ENCODE results near the gene SLC4A5.
A peak's percentile ranks its signal among the peaks of the same experiment; 100 is the strongest.

Gene SLC4A5

GRCh38 chr2:74381751-74382150 is 38.5 kb upstream of the SLC4A5 start:
- ChIA-PET POLR2A (interaction anchor here (2.2 kb wide), 1 partner anchor 10 kb away, joined by 10 read pairs; no protein-coding TSS in a partner anchor), CTCF (interaction anchor here (1.0 to 2.4 kb wide), 3 partner anchors 10 to 47 kb away, joined by 7 to 14 read pairs (median 8); no protein-coding TSS in a partner anchor)
- TF ChIP-seq ZNF701 (tag by site-specific recombination; IDR thresholded peaks at IDR 0.05) (no peak), ZNF433 (tag by site-specific recombination; IDR thresholded peaks at IDR 0.05; ENCODE audit: low read depth) (no peak), ZNF394 (tag by site-specific recombination; IDR thresholded peaks at IDR 0.05; ENCODE audit: borderline replicate concordance) (no peak), ZNF112 (tag by site-specific recombination; IDR thresholded peaks at IDR 0.05) (no peak), BCL11A (tag by site-specific recombination; IDR thresholded peaks at IDR 0.05; ENCODE audit: low read depth) (no peak), ZSCAN16 (tag by site-specific recombination; IDR thresholded peaks at IDR 0.05) (no peak), ZNF76 (tag by site-specific recombination; IDR thresholded peaks at IDR 0.05; ENCODE audit: borderline replicate concordance, low read depth) (no peak), ZNF473 (tag by site-specific recombination; IDR thresholded peaks at IDR 0.05) (no peak), HOXC10 (CRISPR knock-in tag; IDR thresholded peaks at IDR 0.05) (no peak), ZNF580 (tag by site-specific recombination; IDR thresholded peaks at IDR 0.05) (no peak), ZNF830 (tag by site-specific recombination; IDR thresholded peaks at IDR 0.05; ENCODE audit: low read depth) (no peak), KLF9 (tag by site-specific recombination; IDR thresholded peaks at IDR 0.05; ENCODE audit: low read depth) (no peak), ZNF366 (tag by site-specific recombination; conservative IDR thresholded peaks at IDR 0.05) (no peak), REPIN1 (tag by site-specific recombination; IDR thresholded peaks at IDR 0.05; ENCODE audit: low read depth) (no peak)
- TF ChIP-seq, protein P1, sequence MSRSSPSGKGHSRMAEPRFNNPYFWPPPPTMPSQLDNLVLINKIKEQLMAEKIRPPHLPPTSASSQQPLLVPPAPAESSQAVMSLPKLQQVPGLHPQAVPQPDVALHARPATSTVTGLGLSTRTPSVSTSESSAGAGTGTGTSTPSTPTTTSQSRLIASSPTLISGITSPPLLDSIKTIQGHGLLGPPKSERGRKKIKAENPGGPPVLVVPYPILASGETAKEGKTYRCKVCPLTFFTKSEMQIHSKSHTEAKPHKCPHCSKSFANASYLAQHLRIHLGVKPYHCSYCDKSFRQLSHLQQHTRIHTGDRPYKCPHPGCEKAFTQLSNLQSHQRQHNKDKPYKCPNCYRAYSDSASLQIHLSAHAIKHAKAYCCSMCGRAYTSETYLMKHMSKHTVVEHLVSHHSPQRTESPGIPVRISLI (tag by site-specific recombination; IDR thresholded peaks at IDR 0.05): no peak
- TF ChIP-seq, protein P2, sequence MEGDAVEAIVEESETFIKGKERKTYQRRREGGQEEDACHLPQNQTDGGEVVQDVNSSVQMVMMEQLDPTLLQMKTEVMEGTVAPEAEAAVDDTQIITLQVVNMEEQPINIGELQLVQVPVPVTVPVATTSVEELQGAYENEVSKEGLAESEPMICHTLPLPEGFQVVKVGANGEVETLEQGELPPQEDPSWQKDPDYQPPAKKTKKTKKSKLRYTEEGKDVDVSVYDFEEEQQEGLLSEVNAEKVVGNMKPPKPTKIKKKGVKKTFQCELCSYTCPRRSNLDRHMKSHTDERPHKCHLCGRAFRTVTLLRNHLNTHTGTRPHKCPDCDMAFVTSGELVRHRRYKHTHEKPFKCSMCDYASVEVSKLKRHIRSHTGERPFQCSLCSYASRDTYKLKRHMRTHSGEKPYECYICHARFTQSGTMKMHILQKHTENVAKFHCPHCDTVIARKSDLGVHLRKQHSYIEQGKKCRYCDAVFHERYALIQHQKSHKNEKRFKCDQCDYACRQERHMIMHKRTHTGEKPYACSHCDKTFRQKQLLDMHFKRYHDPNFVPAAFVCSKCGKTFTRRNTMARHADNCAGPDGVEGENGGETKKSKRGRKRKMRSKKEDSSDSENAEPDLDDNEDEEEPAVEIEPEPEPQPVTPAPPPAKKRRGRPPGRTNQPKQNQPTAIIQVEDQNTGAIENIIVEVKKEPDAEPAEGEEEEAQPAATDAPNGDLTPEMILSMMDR (tag by site-specific recombination; IDR thresholded peaks at IDR 0.05): no peak
- TF ChIP-seq, protein P3, sequence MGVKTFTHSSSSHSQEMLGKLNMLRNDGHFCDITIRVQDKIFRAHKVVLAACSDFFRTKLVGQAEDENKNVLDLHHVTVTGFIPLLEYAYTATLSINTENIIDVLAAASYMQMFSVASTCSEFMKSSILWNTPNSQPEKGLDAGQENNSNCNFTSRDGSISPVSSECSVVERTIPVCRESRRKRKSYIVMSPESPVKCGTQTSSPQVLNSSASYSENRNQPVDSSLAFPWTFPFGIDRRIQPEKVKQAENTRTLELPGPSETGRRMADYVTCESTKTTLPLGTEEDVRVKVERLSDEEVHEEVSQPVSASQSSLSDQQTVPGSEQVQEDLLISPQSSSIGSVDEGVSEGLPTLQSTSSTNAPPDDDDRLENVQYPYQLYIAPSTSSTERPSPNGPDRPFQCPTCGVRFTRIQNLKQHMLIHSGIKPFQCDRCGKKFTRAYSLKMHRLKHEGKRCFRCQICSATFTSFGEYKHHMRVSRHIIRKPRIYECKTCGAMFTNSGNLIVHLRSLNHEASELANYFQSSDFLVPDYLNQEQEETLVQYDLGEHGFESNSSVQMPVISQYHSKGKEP (tag by site-specific recombination; IDR thresholded peaks at IDR 0.05): no peak
- Histone ChIP-seq H3K27ac (ENCODE audit: extremely low read depth, low read depth, low read length) (no peak overlapping the region), H3K4me3 (ENCODE audit: low read depth, low read length) (no peak overlapping the region), H3K9me3 (ENCODE audit: control insufficient read depth, insufficient read depth, low read depth, low read length) (no peaks in the 10 kb centered on the region), H3K4me1 (ENCODE audit: control insufficient read depth, insufficient read depth, low read length) (peaks cover 6% of the 10 kb centered on the region), H3K36me3 (ENCODE audit: control insufficient read depth in 2 of 2, insufficient read depth in 1 of 2, low read length in 2 of 2) (peaks cover 0 to 43% of the 10 kb centered on the region in 2 experiments; a peak in 1 of 3 replicates)

DNA sequence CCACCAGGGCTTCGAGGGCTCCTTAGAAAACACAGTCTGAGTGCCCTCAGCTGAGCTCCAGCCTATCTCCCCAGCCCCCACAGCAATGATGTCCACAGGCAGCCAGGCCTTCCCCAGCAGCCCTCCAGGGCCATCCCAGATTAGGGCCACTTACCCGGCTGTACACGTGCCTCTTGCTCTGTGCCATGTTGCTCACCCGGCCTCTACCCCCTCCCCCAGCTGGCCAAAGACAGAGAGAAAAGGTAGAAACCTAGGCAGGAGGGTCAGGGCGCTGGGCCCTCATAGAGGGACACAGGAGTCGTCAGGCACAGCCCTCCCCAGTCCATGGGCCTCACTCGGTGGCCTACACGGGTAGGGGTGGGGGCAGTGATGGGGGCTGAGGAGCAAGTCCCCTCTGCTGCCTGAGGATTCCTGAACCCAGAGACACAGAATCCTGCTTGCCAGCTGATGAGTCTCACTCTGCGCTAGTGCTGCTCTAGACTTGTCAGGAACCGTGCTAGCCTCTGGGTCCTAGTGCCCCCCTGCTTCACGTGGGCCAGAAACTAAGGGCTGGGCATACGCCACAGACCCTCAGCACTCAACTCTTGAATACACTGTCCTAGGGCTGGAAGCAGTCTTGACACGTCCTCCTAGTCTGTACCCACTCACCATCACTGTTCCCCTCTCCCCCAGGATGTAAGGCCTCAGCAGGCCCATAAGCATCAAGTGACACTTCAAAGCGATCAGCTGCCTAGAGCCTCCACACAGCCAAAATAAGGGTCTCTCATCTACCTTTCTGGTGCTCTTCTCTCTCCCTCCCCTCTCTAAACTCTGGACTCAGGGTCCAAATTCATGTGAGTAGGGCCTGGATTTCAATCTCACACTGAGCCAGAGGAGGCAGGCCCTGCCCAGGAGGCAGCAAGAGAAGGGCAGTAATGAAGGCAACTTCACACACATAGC is 36.9 kb upstream of the SLC4A5 start, which contains the start of gene DCTN1:
Gene DCTN1, minus strand, starts transcription at position 461 of the 939 bp plus-strand sequence. Its CDS starts 274 bp downstream, at position 187.
- peaks cover 0 to 42% of the 10 kb centered on the region in 2 experiments; a peak in 1 of 3 replicates for H3K36me3 ChIP-seq (ENCODE audit: control insufficient read depth in 2 of 2, insufficient read depth in 1 of 2, low read length in 2 of 2)
- H3K27ac ChIP-seq (ENCODE audit: extremely low read depth, low read depth, low read length): 0 out of 2 replicates have a peak within 1 kb of the TSS, but pooled peaks have one; percentile 28
- ChIA-PET POLR2A (interaction anchor here (0.6 to 1.7 kb wide), 4 partner anchors 9 to 1255 kb away, joined by 3 to 8 read pairs (median 4); no protein-coding TSS in a partner anchor), CTCF (interaction anchor here (0.6 to 1.2 kb wide), 4 partner anchors 28 to 540 kb away, joined by 3 to 7 read pairs (median 5); no protein-coding TSS in a partner anchor)
- peak within 1 kb of the TSS; percentile 36 for H3K4me3 ChIP-seq (ENCODE audit: low read depth, low read length)
- peaks cover 6% of the 10 kb centered on the region for H3K4me1 ChIP-seq (ENCODE audit: control insufficient read depth, insufficient read depth, low read length)
- no peaks in the 10 kb centered on the region for H3K9me3 ChIP-seq (ENCODE audit: control insufficient read depth, insufficient read depth, low read depth, low read length)
- no peak for TF ChIP-seq ZNF670 (tag by site-specific recombination; IDR thresholded peaks at IDR 0.05; ENCODE audit: low read depth)
- TF ChIP-seq KLF16 (tag by site-specific recombination; IDR thresholded peaks at IDR 0.05): peak; percentile 57; the same call in 1 of the 2 replicates
- peak; percentile 64 for TF ChIP-seq SCRT2 (tag by site-specific recombination; IDR thresholded peaks at IDR 0.05)
- TF ChIP-seq ZNF48 (tag by site-specific recombination; IDR thresholded peaks at IDR 0.05): no peak
- TF ChIP-seq, protein P4, sequence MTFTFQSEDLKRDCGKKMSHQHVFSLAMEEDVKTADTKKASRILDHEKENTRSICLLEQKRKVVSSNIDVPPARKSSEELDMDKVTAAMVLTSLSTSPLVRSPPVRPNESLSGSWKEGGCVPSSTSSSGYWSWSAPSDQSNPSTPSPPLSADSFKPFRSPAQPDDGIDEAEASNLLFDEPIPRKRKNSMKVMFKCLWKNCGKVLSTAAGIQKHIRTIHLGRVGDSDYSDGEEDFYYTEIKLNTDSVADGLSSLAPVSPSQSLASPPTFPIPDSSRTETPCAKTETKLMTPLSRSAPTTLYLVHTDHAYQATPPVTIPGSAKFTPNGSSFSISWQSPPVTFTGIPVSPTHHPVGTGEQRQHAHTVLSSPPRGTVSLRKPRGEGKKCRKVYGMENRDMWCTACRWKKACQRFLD (tag by site-specific recombination; IDR thresholded peaks at IDR 0.05): no peak
- TF ChIP-seq ZNF404 (tag by site-specific recombination; IDR thresholded peaks at IDR 0.05): no peak
- no peak for TF ChIP-seq ZNF114 (tag by site-specific recombination; IDR thresholded peaks at IDR 0.05)
- no peak for TF ChIP-seq ZBTB1 (tag by site-specific recombination; IDR thresholded peaks at IDR 0.05)
- TF ChIP-seq ZNF561 (tag by site-specific recombination; IDR thresholded peaks at IDR 0.05; ENCODE audit: borderline replicate concordance): no peak
- TF ChIP-seq FEZF1 (tag by site-specific recombination; IDR thresholded peaks at IDR 0.05): no peak
- no peak for TF ChIP-seq ZNF23 (tag by site-specific recombination; IDR thresholded peaks at IDR 0.05; ENCODE audit: borderline replicate concordance)
- TF ChIP-seq ZFP37 (tag by site-specific recombination; IDR thresholded peaks at IDR 0.05): no peak

Data from HEK293 (cell line).